Left ventricle myocardium inferior (tissue), 1 donor: Measurements from ENCODE around the gene GPR32. TPM values are rescaled to one million over a fixed set of nuclear protein-coding genes. Genes with fewer than 3 reads are reported as not detected.

Experiments
- DNase-seq: peaks from one replicate; pipeline ENCODE4 v3.0.0-alpha.2; 2020
- H3K27ac ChIP-seq: fragments of 200-600 bp; replicated peaks from 2 replicates; pipeline ENCODE4 v1.8.0; 2021
- H3K27me3 ChIP-seq: fragments of 200-600 bp; 2 replicates; pipeline ENCODE4 v1.8.0; 2021; ENCODE audit warnings: low read depth
- H3K36me3 ChIP-seq: fragments of 200-600 bp; 2 replicates; pipeline ENCODE4 v1.8.0; 2021
- H3K4me1 ChIP-seq: fragments of 200-600 bp; 2 replicates; pipeline ENCODE4 v1.8.0; 2021
- H3K4me3 ChIP-seq: fragments of 200-600 bp; 2 replicates; pipeline ENCODE4 v1.8.0; 2021; ENCODE audit warnings: mild to moderate bottlenecking, moderate library complexity
- H3K9me3 ChIP-seq: fragments of 200-600 bp; replicated peaks from 2 replicates; pipeline ENCODE4 v1.8.0; 2021
- CTCF ChIP-seq: fragments of 200-600 bp; IDR thresholded peaks from 2 replicates; pipeline ENCODE4 v1.8.0; 2021; ENCODE audit warnings: antibody characterized with exemption, mild to moderate bottlenecking, borderline replicate concordance
- intact Hi-C: fragments of 100-400 bp; cut with micrococcal nuclease; formaldehyde crosslinking; loops from one replicate; pipeline ENCODE4 v1.11.0; 2022
- total RNA-seq: library from RNA; stranded (reverse); fragmentation: NEBNext Ultra II Directional; extraction: Animal tissue kit (Norgen Biotek cat#: 25700); gene quantifications from one replicate; pipeline ENCODE4 v1.2.1, GENCODE V29; 2021
- donor health status: DM: no; HTN: yes; CAD: no; lungs with severe emphysema.

GPR32 gene
- total RNA-seq, 1 donor from 2014 or later, result not detected

- Histone ChIP-seq H3K4me3 (no peak overlapping the region), H3K27ac (no peak overlapping the region), H3K4me1 (no peaks in the 10 kb centered on the region), H3K27me3 (peaks cover 10% of the 10 kb centered on the region), H3K36me3 (peaks cover 28% of the 10 kb centered on the region), H3K9me3 (no peaks in the 10 kb centered on the region)
- DNase-seq, result no peak
- intact Hi-C loops, result no loop called here
- TF ChIP-seq CTCF, result no peak
These were observed 25.9 kb downstream of the GPR32 start for GRCh38 chr19:50796128-50796633.

GRCh38 chr19:50796634-50797428, 26.6 kb downstream of the GPR32 start:
- Histone ChIP-seq H3K4me3 (no peak overlapping the region), H3K27me3 (peaks cover 7% of the 10 kb centered on the region), H3K36me3 (peaks cover 35% of the 10 kb centered on the region), H3K9me3 (no peaks in the 10 kb centered on the region), H3K27ac (no peak overlapping the region), H3K4me1 (no peaks in the 10 kb centered on the region)
- no peak for DNase-seq
- intact Hi-C loops, result no loop called here
- no peak for TF ChIP-seq CTCF

- Histone ChIP-seq H3K9me3 (no peaks in the 10 kb centered on the region), H3K4me1 (peaks cover 2% of the 10 kb centered on the region), H3K36me3 (peaks cover 37% of the 10 kb centered on the region), H3K4me3 (no peak overlapping the region), H3K27ac (no peak overlapping the region), H3K27me3 (peaks cover under 1% of the 10 kb centered on the region)
- no peak for TF ChIP-seq CTCF
- DNase-seq, result no peak
- intact Hi-C loops, result no loop called here
These were observed 27.1 kb downstream of the GPR32 start for GRCh38 chr19:50797429-50797780.

- intact Hi-C loops, result no loop called here
These were observed 27.8 kb downstream of the GPR32 start for GRCh38 chr19:50797781-50798658.

More at GRCh38 chr19:50797781-50798658, 27.8 kb downstream of the GPR32 start:
- no peak overlapping the region for H3K4me3 ChIP-seq
- no peak overlapping the region for H3K27ac ChIP-seq
- TF ChIP-seq CTCF, result no peak
- no peak for DNase-seq
- H3K27me3 ChIP-seq, result no peaks in the 10 kb centered on the region
- H3K4me1 ChIP-seq, result peaks cover 8% of the 10 kb centered on the region
- H3K9me3 ChIP-seq, result no peaks in the 10 kb centered on the region
- H3K36me3 ChIP-seq, result peaks cover 37% of the 10 kb centered on the region
